Measurements from ENCODE around the gene SOX18.

SOX18 gene

GRCh38 chr20:64025101-64025825, 24.2 kb downstream of the SOX18 start:
- H3K4me1 ChIP-seq: no peaks in the 10 kb centered on the region
- intact Hi-C loops (cut with DNase I; ENCODE audit: low total_unique reads): no loop called here
- H3K9me3 ChIP-seq: no peaks in the 10 kb centered on the region
- no peak for TF ChIP-seq CTCF (IDR thresholded peaks at IDR 0.05)
- H3K27me3 ChIP-seq: no peaks in the 10 kb centered on the region
- peaks cover 92 to 100% (median 97%) of the 10 kb centered on the region in 3 donors for H3K36me3 ChIP-seq
- DNase-seq: no peak
- no peak overlapping the region for H3K27ac ChIP-seq
- no peak overlapping the region for H3K4me3 ChIP-seq

- H3K9me3 ChIP-seq: no peaks in the 10 kb centered on the region
- intact Hi-C loops (cut with DNase I; ENCODE audit: low total_unique reads): no loop called here
- TF ChIP-seq CTCF (IDR thresholded peaks at IDR 0.05): no peak
Observed at GRCh38 chr20:64024141-64024990, 25.1 kb downstream of the SOX18 start.

GRCh38 chr20:64023361-64024140, 25.9 kb downstream of the SOX18 start:
- Histone ChIP-seq H3K4me1 (no peaks in the 10 kb centered on the region), H3K36me3 (peaks cover 92 to 100% (median 97%) of the 10 kb centered on the region in 3 donors), H3K4me3 (no peak overlapping the region), H3K27ac (no peak overlapping the region), H3K9me3 (no peaks in the 10 kb centered on the region), H3K27me3 (no peaks in the 10 kb centered on the region)
- no peak for DNase-seq
- no peak for TF ChIP-seq CTCF (IDR thresholded peaks at IDR 0.05)
- intact Hi-C loops (cut with DNase I; ENCODE audit: low total_unique reads): no loop called here

More at GRCh38 chr20:64024141-64024990, 25.1 kb downstream of the SOX18 start:
- Histone ChIP-seq H3K4me1 (no peaks in the 10 kb centered on the region), H3K27me3 (no peaks in the 10 kb centered on the region), H3K36me3 (peaks cover 92 to 100% (median 97%) of the 10 kb centered on the region in 3 donors), H3K27ac (no peak overlapping the region), H3K4me3 (no peak overlapping the region)
- no peak for DNase-seq

GRCh38 chr20:64022671-64023360, 26.6 kb downstream of the SOX18 start:
- peaks cover 92 to 100% (median 97%) of the 10 kb centered on the region in 3 donors for H3K36me3 ChIP-seq
- TF ChIP-seq CTCF (IDR thresholded peaks at IDR 0.05): no peak

More at GRCh38 chr20:64022671-64023360, 26.6 kb downstream of the SOX18 start:
- no peak overlapping the region for H3K27ac ChIP-seq
- H3K27me3 ChIP-seq: no peaks in the 10 kb centered on the region
- no peaks in the 10 kb centered on the region for H3K9me3 ChIP-seq
- intact Hi-C loops (cut with DNase I; ENCODE audit: low total_unique reads): no loop called here
- DNase-seq: no peak
- no peak overlapping the region for H3K4me3 ChIP-seq
- no peaks in the 10 kb centered on the region for H3K4me1 ChIP-seq
